SK-N-SH treated with all-trans-retinoic acid at 6 μM for 48 hours (cell line): ENCODE results near the gene UCP2.
"Not testable (repeated sequence)": the region's sequence is repeated elsewhere in the genome, so short reads cannot be mapped to it uniquely, and the experiment has no call there.

ENCODE experiments used
- ATAC-seq: fragments of 200-7000 bp; cut with Tn5 transposase; 3 replicates; pipeline ENCODE4 v1.9.1; 2020; ENCODE audit warnings: mild to moderate bottlenecking, moderate library complexity
- ARNTL ChIP-seq: fragments of 450-650 bp; formaldehyde crosslinking; IDR thresholded peaks from 2 replicates; pipeline ENCODE4 v1.5.0; 2020; ENCODE audit warnings: low read depth, mild to moderate bottlenecking, moderate library complexity, borderline replicate concordance
- CSDC2 ChIP-seq: fragments of 250-450 bp; sonication (Bioruptor Pico); IDR thresholded peaks from 2 replicates; pipeline ENCODE4 v1.5.0; 2020; ENCODE audit warnings: mild to moderate bottlenecking, moderate library complexity
- CSRNP3 ChIP-seq: fragments of 250-450 bp; sonication (Bioruptor Pico); IDR thresholded peaks from 2 replicates; pipeline ENCODE4 v1.5.1; 2021; ENCODE audit warnings: mild to moderate bottlenecking, moderate library complexity
- ESRRG ChIP-seq: fragments of 250-450 bp; sonication (Bioruptor Pico); IDR thresholded peaks from 2 replicates; pipeline ENCODE4 v1.6.1; 2021; ENCODE audit warnings: mild to moderate bottlenecking
- GLIS3 ChIP-seq: fragments of 250-450 bp; sonication (Bioruptor Pico); IDR thresholded peaks from 2 replicates; pipeline ENCODE4 v1.5.0; 2020; ENCODE audit warnings: mild to moderate bottlenecking, moderate library complexity
- ISL1 ChIP-seq: fragments of 250-450 bp; sonication (Bioruptor Pico); IDR thresholded peaks from 2 replicates; pipeline ENCODE4 v2.1.2; 2022; ENCODE audit warnings: mild to moderate bottlenecking, moderate library complexity
- OSR1 ChIP-seq: fragments of 250-450 bp; sonication (Bioruptor Pico); IDR thresholded peaks from 2 replicates; pipeline ENCODE4 v1.8.0; 2022; ENCODE audit warnings: moderate library complexity, mild to moderate bottlenecking, inconsistent platforms
- POU6F1 ChIP-seq: fragments of 250-450 bp; sonication (Bioruptor Pico); IDR thresholded peaks from 2 replicates; pipeline ENCODE4 v1.8.0; 2021; ENCODE audit warnings: low read depth, mild to moderate bottlenecking, moderate library complexity, borderline replicate concordance
- PPARA ChIP-seq: fragments of 250-450 bp; sonication (Bioruptor Pico); IDR thresholded peaks from 2 replicates; pipeline ENCODE4 v1.5.0; 2020; ENCODE audit warnings: mild to moderate bottlenecking, borderline replicate concordance
- RARB ChIP-seq: fragments of 250-450 bp; sonication (Bioruptor Pico); IDR thresholded peaks from 2 replicates; pipeline ENCODE4 v1.8.0; 2021; ENCODE audit warnings: mild to moderate bottlenecking, moderate library complexity
- SNAI2 ChIP-seq: fragments of 250-450 bp; sonication (Bioruptor Pico); IDR thresholded peaks from 2 replicates; pipeline ENCODE4 v1.5.0; 2020; ENCODE audit warnings: mild to moderate bottlenecking, moderate library complexity
- TOX ChIP-seq: fragments of 250-450 bp; sonication (Bioruptor Pico); IDR thresholded peaks from 2 replicates; pipeline ENCODE4 v1.8.0; 2021; ENCODE audit warnings: mild to moderate bottlenecking, moderate library complexity, borderline replicate concordance
- TSHZ2 ChIP-seq: fragments of 250-450 bp; sonication (Bioruptor Pico); IDR thresholded peaks from 2 replicates; pipeline ENCODE4 v1.5.0; 2020; ENCODE audit warnings: mild to moderate bottlenecking, moderate library complexity
- ZC3H10 ChIP-seq: fragments of 250-450 bp; sonication (Bioruptor Pico); IDR thresholded peaks from 2 replicates; pipeline ENCODE4 v1.5.1; 2021; ENCODE audit warnings: mild to moderate bottlenecking, moderate library complexity
- ZFP3 ChIP-seq: fragments of 250-450 bp; sonication (Bioruptor Pico); IDR thresholded peaks from 2 replicates; pipeline ENCODE4 v1.5.0; 2020; ENCODE audit warnings: mild to moderate bottlenecking, moderate library complexity
- ZFP30 ChIP-seq: fragments of 450-650 bp; formaldehyde crosslinking; IDR thresholded peaks from 2 replicates; pipeline ENCODE4 v1.5.0; 2022; ENCODE audit warnings: mild to moderate bottlenecking, moderate library complexity
- ZNF565 ChIP-seq: fragments of 450-650 bp; formaldehyde crosslinking; conservative IDR thresholded peaks from 2 replicates; pipeline ENCODE4 v1.5.0; 2020; ENCODE audit warnings: low read depth, mild to moderate bottlenecking, moderate library complexity
- ZNF8 ChIP-seq: fragments of 450-650 bp; formaldehyde crosslinking; IDR thresholded peaks from 2 replicates; pipeline ENCODE4 v1.5.0; 2020; ENCODE audit warnings: mild to moderate bottlenecking, moderate library complexity
- TF ChIP-seq, protein P1 (sequence below): fragments of 250-450 bp; sonication (Bioruptor Pico); IDR thresholded peaks from 2 replicates; pipeline ENCODE4 v1.5.1; 2020; ENCODE audit warnings: low read depth, mild to moderate bottlenecking, moderate library complexity
- TF ChIP-seq, protein P2 (sequence below): fragments of 250-450 bp; sonication (Bioruptor Pico); IDR thresholded peaks from 2 replicates; pipeline ENCODE4 v1.8.0; 2020; ENCODE audit warnings: mild to moderate bottlenecking, moderate library complexity, borderline replicate concordance

The UCP2 gene

DNA sequence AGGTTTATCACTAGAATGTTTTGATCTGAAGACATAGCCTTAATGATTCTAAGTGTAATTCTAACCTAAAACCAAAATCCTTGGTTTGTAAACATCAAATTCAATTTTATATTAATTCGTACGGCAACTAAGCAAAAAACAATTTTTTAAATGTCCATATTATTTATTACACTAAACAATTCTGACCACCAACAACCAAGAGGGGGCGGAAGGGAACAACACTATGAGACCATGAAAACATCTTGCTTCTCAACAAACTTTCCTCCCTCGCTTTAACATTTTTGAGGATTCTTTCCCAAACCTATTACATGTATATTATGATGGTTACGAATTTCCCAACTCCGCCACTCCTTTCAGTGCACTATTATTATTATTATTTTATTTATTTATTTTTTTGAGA, 6.5 kb upstream of the UCP2 start:
- TF ChIP-seq OSR1 (no peak), ZC3H10 (no peak), ZFP3 (CRISPR knock-in tag) (no peak), ZNF565 (CRISPR knock-in tag) (no peak), SNAI2 (CRISPR knock-in tag) (no peak), RARB (CRISPR knock-in tag) (no peak)
- TF ChIP-seq, protein P1, sequence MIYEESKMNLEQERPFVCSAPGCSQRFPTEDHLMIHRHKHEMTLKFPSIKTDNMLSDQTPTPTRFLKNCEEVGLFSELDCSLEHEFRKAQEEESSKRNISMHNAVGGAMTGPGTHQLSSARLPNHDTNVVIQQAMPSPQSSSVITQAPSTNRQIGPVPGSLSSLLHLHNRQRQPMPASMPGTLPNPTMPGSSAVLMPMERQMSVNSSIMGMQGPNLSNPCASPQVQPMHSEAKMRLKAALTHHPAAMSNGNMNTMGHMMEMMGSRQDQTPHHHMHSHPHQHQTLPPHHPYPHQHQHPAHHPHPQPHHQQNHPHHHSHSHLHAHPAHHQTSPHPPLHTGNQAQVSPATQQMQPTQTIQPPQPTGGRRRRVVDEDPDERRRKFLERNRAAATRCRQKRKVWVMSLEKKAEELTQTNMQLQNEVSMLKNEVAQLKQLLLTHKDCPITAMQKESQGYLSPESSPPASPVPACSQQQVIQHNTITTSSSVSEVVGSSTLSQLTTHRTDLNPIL (CRISPR knock-in tag): no peak
- ATAC-seq: no peak

- ATAC-seq: no peak
These were observed 5.6 kb upstream of the UCP2 start for GRCh38 chr11:73988227-73988626.

GRCh38 chr11:73985661-73986060, 3.0 kb upstream of the UCP2 start:
- ATAC-seq: not testable (repeated sequence)

More at GRCh38 chr11:73988227-73988626, 5.6 kb upstream of the UCP2 start:
- TF ChIP-seq ISL1 (CRISPR knock-in tag) (no peak), CSDC2 (CRISPR knock-in tag) (no peak), OSR1 (no peak), ZFP30 (CRISPR knock-in tag) (no peak), SNAI2 (CRISPR knock-in tag) (no peak), RARB (CRISPR knock-in tag) (no peak), ZFP3 (CRISPR knock-in tag) (no peak), ESRRG (CRISPR knock-in tag) (no peak), POU6F1 (CRISPR knock-in tag) (no peak), ARNTL (no peak), CSRNP3 (CRISPR knock-in tag) (no peak), GLIS3 (CRISPR knock-in tag) (no peak), ZNF8 (no peak), TSHZ2 (no peak), PPARA (CRISPR knock-in tag) (no peak), TOX (no peak)
- TF ChIP-seq, protein P2, sequence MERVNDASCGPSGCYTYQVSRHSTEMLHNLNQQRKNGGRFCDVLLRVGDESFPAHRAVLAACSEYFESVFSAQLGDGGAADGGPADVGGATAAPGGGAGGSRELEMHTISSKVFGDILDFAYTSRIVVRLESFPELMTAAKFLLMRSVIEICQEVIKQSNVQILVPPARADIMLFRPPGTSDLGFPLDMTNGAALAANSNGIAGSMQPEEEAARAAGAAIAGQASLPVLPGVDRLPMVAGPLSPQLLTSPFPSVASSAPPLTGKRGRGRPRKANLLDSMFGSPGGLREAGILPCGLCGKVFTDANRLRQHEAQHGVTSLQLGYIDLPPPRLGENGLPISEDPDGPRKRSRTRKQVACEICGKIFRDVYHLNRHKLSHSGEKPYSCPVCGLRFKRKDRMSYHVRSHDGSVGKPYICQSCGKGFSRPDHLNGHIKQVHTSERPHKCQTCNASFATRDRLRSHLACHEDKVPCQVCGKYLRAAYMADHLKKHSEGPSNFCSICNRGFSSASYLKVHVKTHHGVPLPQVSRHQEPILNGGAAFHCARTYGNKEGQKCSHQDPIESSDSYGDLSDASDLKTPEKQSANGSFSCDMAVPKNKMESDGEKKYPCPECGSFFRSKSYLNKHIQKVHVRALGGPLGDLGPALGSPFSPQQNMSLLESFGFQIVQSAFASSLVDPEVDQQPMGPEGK (CRISPR knock-in tag): no peak
- TF ChIP-seq, protein P1 (CRISPR knock-in tag): no peak
